ENCODE measurements around the gene RAB11FIP4. TPM values are rescaled to one million over a fixed set of nuclear protein-coding genes. Genes with fewer than 3 reads are reported as not detected.

RAB11FIP4 gene
- total and polyA plus RNA-seq, 12 donors, result 0.48 to 3.8 (median 2.3) TPM

GRCh38 chr17:31476525-31477416 is 85.3 kb downstream of the RAB11FIP4 start:
- WGBS, 4 donors, result 55 to 79% (median 72%) methylated on average over 4 to 16 of the region's 16 CpGs
- H3K27ac ChIP-seq, result no peak overlapping the region
- TF ChIP-seq POLR2A (IDR thresholded peaks at IDR 0.05), result no peak
- no peak for TF ChIP-seq CTCF (IDR thresholded peaks at IDR 0.05)
- H3K4me3 ChIP-seq, result no peak overlapping the region
- peaks cover 4% of the 10 kb centered on the region for H3K27me3 ChIP-seq
- no peaks in the 10 kb centered on the region for H3K9me3 ChIP-seq (replicated peaks in 1 of 3)
- no peaks in the 10 kb centered on the region for H3K36me3 ChIP-seq (replicated peaks in 1 of 2)
- no peaks in the 10 kb centered on the region for H3K4me1 ChIP-seq (replicated peaks in 1 of 2)
- intact Hi-C loops (cut with DNase I), result no loop called here
- no peak for DNase-seq

- H3K4me3 ChIP-seq, result no peak overlapping the region
- TF ChIP-seq POLR2A (IDR thresholded peaks at IDR 0.05) (no peak), CTCF (IDR thresholded peaks at IDR 0.05) (no peak)
- WGBS, 4 donors, result 82 to 86% (median 84%) methylated on average over 14 of the region's 14 CpGs
- H3K36me3 ChIP-seq (replicated peaks in 1 of 2), result no peaks in the 10 kb centered on the region
- no peaks in the 10 kb centered on the region for H3K9me3 ChIP-seq (replicated peaks in 1 of 3)
- intact Hi-C loops (cut with DNase I), result no loop called here
- H3K27ac ChIP-seq, result no peak overlapping the region
- peaks cover 4% of the 10 kb centered on the region for H3K27me3 ChIP-seq
- no peak for DNase-seq
- H3K4me1 ChIP-seq (replicated peaks in 1 of 2), result no peaks in the 10 kb centered on the region
These were observed 86.1 kb downstream of the RAB11FIP4 start for GRCh38 chr17:31477417-31478055.

- H3K27me3 ChIP-seq, result peaks cover 4% of the 10 kb centered on the region
- H3K27ac ChIP-seq, result no peak overlapping the region
- no peak overlapping the region for H3K4me3 ChIP-seq
- 92 to 100% (median 95%) methylated on average over 1 of the region's 1 CpG; no CpG with 5 or more reads in 1 of the 4 donors for WGBS, 4 donors
- intact Hi-C loops (cut with DNase I), result no loop called here
- no peaks in the 10 kb centered on the region for H3K9me3 ChIP-seq (replicated peaks in 1 of 3)
- TF ChIP-seq POLR2A (IDR thresholded peaks at IDR 0.05) (no peak), CTCF (IDR thresholded peaks at IDR 0.05) (no peak)
- no peaks in the 10 kb centered on the region for H3K36me3 ChIP-seq (replicated peaks in 1 of 2)
- DNase-seq, result no peak
- H3K4me1 ChIP-seq (replicated peaks in 1 of 2), result no peaks in the 10 kb centered on the region
These were observed 87.6 kb downstream of the RAB11FIP4 start for GRCh38 chr17:31479062-31479408.

- WGBS, 4 donors, result 88 to 97% (median 94%) methylated on average over 2 of the region's 2 CpGs
- no peaks in the 10 kb centered on the region for H3K36me3 ChIP-seq (replicated peaks in 1 of 2)
- no peak overlapping the region for H3K4me3 ChIP-seq
- H3K27ac ChIP-seq, result no peak overlapping the region
- TF ChIP-seq CTCF (IDR thresholded peaks at IDR 0.05) (no peak), POLR2A (IDR thresholded peaks at IDR 0.05) (no peak)
- DNase-seq, result no peak
- intact Hi-C loops (cut with DNase I), result no loop called here
- no peaks in the 10 kb centered on the region for H3K4me1 ChIP-seq (replicated peaks in 1 of 2)
- no peaks in the 10 kb centered on the region for H3K9me3 ChIP-seq (replicated peaks in 1 of 3)
- H3K27me3 ChIP-seq, result peaks cover 4% of the 10 kb centered on the region
These were observed 88.0 kb downstream of the RAB11FIP4 start for GRCh38 chr17:31479524-31479923.
